G401 (cell line): ENCODE results near the gene TOX3. TPM values are rescaled to one million over a fixed set of nuclear protein-coding genes. Genes with fewer than 3 reads are reported as not detected.

Experiments
- DNase-seq: peaks from one replicate; pipeline ENCODE4 v3.0.0-alpha.2; 2015; ENCODE audit warnings: low spot score
- in situ Hi-C: cut with HindIII; loops from 2 replicates; pipeline ENCODE4 v1.10.0; 2016; ENCODE audit warnings: low sequenced_read_pairs, mixed read lengths
- total RNA-seq: library from RNA; depleted of rRNA; stranded (reverse); fragments of >200 nt; shearing (Covaris generic); gene quantifications from 2 replicates; pipeline ENCODE4 v1.2.3, GENCODE V29; 2014

TOX3 gene
- total RNA-seq, 1 experiment from 2014 or later: not detected

GRCh38 chr16:52466994-52467393, 79.9 kb downstream of the TOX3 start:
- in situ Hi-C loops: no loop called here
- DNase-seq: no peak

- in situ Hi-C loops: no loop called here
- no peak for DNase-seq
Measured at GRCh38 chr16:52465711-52466267, 81.2 kb downstream of the TOX3 start.

GRCh38 chr16:52463904-52464303, 83.0 kb downstream of the TOX3 start:
- in situ Hi-C loops: no loop called here
- DNase-seq: no peak

GRCh38 chr16:52462816-52463215, 84.1 kb downstream of the TOX3 start:
- in situ Hi-C loops: no loop called here
- DNase-seq: no peak

GRCh38 chr16:52460639-52461178, 86.2 kb downstream of the TOX3 start:
- DNase-seq: no peak
- in situ Hi-C loops: no loop called here

- no peak for DNase-seq
- in situ Hi-C loops: no loop called here
Measured at GRCh38 chr16:52456368-52456767, 90.6 kb downstream of the TOX3 start.

GRCh38 chr16:52455549-52456277, 91.2 kb downstream of the TOX3 start:
- in situ Hi-C loops: no loop called here
- DNase-seq: no peak

- in situ Hi-C loops: no loop called here
Measured at GRCh38 chr16:52453644-52454043, 93.3 kb downstream of the TOX3 start.

GRCh38 chr16:52451971-52452421, 94.9 kb downstream of the TOX3 start:
- DNase-seq: no peak
- in situ Hi-C loops: no loop called here

More at GRCh38 chr16:52453644-52454043, 93.3 kb downstream of the TOX3 start:
- DNase-seq: no peak

GRCh38 chr16:52450916-52451315, 96.0 kb downstream of the TOX3 start:
- no peak for DNase-seq
- in situ Hi-C loops: no loop called here

GRCh38 chr16:52450241-52450640, 96.7 kb downstream of the TOX3 start:
- no peak for DNase-seq
- in situ Hi-C loops: no loop called here

- in situ Hi-C loops: no loop called here
- DNase-seq: no peak
Measured at GRCh38 chr16:52446080-52446479, 100.9 kb downstream of the TOX3 start.

GRCh38 chr16:52441886-52442285, 105.1 kb downstream of the TOX3 start:
- in situ Hi-C loops: no loop called here
- no peak for DNase-seq

- DNase-seq: no peak
- in situ Hi-C loops: no loop called here
Measured at GRCh38 chr16:52440248-52440647, 106.7 kb downstream of the TOX3 start.

GRCh38 chr16:52439750-52440149, 107.2 kb downstream of the TOX3 start:
- in situ Hi-C loops: no loop called here
- no peak for DNase-seq

GRCh38 chr16:52439171-52439701, 107.7 kb downstream of the TOX3 start:
- no peak for DNase-seq
- in situ Hi-C loops: no loop called here

- in situ Hi-C loops: no loop called here
Measured at GRCh38 chr16:52437277-52437670, 109.7 kb downstream of the TOX3 start.

GRCh38 chr16:52436339-52437276, 110.3 kb downstream of the TOX3 start:
- DNase-seq: no peak
- in situ Hi-C loops: no loop called here

More at GRCh38 chr16:52437277-52437670, 109.7 kb downstream of the TOX3 start:
- no peak for DNase-seq

- no peak for DNase-seq
- in situ Hi-C loops: no loop called here
Measured at GRCh38 chr16:52434224-52434623, 112.7 kb downstream of the TOX3 start.
